ENCODE measurements around the gene WHRN.
A peak's percentile ranks its signal among the peaks of the same experiment; 100 is the strongest.

The WHRN gene

GRCh38 chr9:114513055-114513958 lies 8.0 kb upstream of the WHRN start:
- no peak for DNase-seq

GRCh38 chr9:114511978-114512874 lies 7.0 kb upstream of the WHRN start:
- no peak for DNase-seq

GRCh38 chr9:114507726-114508125 lies 2.5 kb upstream of the WHRN start:
- DNase-seq = no peak

GRCh38 chr9:114506082-114506390 lies 763 bp upstream of the WHRN start:
- no peak for DNase-seq

GRCh38 chr9:114504341-114505186 lies 709 bp downstream of the WHRN start:
- DNase-seq = peak; percentile 33

GRCh38 chr9:114503522-114504340 lies 1.5 kb downstream of the WHRN start:
- no peak for DNase-seq

GRCh38 chr9:114503009-114503408 lies 2.3 kb downstream of the WHRN start:
- no peak for DNase-seq

GRCh38 chr9:114501796-114502682 lies 3.2 kb downstream of the WHRN start:
- no peak for DNase-seq

GRCh38 chr9:114500697-114501292 lies 4.5 kb downstream of the WHRN start:
- DNase-seq = no peak

- no peak for DNase-seq
These were observed 5.2 kb downstream of the WHRN start for GRCh38 chr9:114499941-114500696.

- DNase-seq = no peak
These were observed 5.7 kb downstream of the WHRN start for GRCh38 chr9:114499528-114499927.

- no peak for DNase-seq
These were observed 7.4 kb downstream of the WHRN start for GRCh38 chr9:114497727-114498382.

- DNase-seq = no peak
These were observed 8.0 kb downstream of the WHRN start for GRCh38 chr9:114497236-114497635.

- DNase-seq = no peak
These were observed 9.3 kb downstream of the WHRN start for GRCh38 chr9:114496011-114496410.

GRCh38 chr9:114494776-114495569 lies 10.3 kb downstream of the WHRN start:
- DNase-seq = no peak

GRCh38 chr9:114493521-114494184 lies 11.6 kb downstream of the WHRN start:
- DNase-seq = no peak

- DNase-seq = no peak
These were observed 12.3 kb downstream of the WHRN start for GRCh38 chr9:114492991-114493390.
